ENCODE measurements around the gene PDPK1.

DNA sequence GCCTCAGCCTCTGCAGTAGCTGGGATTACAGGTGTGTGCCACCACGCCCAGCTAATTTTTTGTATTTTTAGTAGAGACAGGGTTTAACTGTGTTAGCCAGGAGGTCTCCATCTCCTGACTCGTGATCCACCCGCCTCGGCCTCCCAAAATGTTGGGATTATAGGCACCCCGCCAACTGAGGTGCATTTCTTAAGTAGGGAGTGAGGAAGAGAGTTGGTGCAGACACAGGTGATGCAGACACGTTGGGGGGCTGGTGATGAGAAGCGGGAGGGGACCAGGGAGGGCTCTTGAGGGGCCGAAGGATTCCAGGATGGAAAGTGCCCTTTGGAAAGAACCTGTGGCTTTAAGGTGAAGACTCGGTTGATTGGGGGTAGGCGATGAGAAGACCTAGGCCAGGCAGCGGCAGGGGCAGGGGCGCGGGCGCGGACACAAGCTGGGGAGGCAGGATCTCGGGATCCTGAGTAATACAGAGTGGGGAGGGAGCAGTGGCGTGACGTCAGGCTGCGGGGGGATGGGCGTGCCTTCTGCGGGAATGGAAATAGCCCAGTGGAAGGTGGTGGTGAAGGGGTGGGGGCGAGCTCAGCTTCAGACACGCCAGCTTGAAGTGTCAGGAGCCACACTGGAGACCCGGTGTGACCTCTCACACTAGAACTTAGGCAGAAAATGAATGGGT is 26.6 kb upstream of the PDPK1 start:
- TF ChIP-seq, protein P1, sequence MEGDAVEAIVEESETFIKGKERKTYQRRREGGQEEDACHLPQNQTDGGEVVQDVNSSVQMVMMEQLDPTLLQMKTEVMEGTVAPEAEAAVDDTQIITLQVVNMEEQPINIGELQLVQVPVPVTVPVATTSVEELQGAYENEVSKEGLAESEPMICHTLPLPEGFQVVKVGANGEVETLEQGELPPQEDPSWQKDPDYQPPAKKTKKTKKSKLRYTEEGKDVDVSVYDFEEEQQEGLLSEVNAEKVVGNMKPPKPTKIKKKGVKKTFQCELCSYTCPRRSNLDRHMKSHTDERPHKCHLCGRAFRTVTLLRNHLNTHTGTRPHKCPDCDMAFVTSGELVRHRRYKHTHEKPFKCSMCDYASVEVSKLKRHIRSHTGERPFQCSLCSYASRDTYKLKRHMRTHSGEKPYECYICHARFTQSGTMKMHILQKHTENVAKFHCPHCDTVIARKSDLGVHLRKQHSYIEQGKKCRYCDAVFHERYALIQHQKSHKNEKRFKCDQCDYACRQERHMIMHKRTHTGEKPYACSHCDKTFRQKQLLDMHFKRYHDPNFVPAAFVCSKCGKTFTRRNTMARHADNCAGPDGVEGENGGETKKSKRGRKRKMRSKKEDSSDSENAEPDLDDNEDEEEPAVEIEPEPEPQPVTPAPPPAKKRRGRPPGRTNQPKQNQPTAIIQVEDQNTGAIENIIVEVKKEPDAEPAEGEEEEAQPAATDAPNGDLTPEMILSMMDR (IDR thresholded peaks at IDR 0.05): no peak
- no peak for TF ChIP-seq EZH2 (IDR thresholded peaks at IDR 0.05)
